ENCODE results near the gene B4GALT6.

The B4GALT6 gene

GRCh38 chr18:31702449-31702848, 18.1 kb upstream of the B4GALT6 start:
- TF ChIP-seq CTCF (IDR thresholded peaks at IDR 0.05): no peak
- H3K4me3 ChIP-seq: no peak overlapping the region
- H3K27ac ChIP-seq: no peak overlapping the region
- no peak for DNase-seq (ENCODE audit: low spot score)

GRCh38 chr18:31701744-31702143, 17.4 kb upstream of the B4GALT6 start:
- H3K4me3 ChIP-seq: no peak overlapping the region
- H3K27ac ChIP-seq: no peak overlapping the region
- DNase-seq (ENCODE audit: low spot score): no peak
- TF ChIP-seq CTCF (IDR thresholded peaks at IDR 0.05): no peak

DNA sequence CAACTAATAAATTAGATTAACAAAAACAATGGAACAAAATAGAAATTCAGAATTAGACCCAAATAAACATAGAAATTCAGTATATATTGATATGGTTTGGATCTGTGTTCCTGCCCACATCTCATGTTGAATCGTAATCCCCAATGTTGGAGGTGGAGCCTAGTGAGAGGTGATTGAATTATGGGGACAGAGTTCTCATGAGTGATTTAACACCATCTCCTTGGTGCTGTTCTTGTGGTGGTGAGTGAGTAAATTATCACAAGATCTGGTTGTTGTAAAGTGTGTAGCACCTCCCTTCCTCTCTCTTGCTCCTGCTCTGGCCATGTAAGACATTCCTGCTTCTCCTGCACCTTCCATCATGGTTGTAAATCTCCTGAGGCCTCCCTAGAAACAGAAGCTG, 16.6 kb upstream of the B4GALT6 start:
- no peak for TF ChIP-seq CTCF (IDR thresholded peaks at IDR 0.05)
- Histone ChIP-seq H3K27ac (no peak overlapping the region), H3K4me3 (no peak overlapping the region)
- DNase-seq (ENCODE audit: low spot score): no peak

DNA sequence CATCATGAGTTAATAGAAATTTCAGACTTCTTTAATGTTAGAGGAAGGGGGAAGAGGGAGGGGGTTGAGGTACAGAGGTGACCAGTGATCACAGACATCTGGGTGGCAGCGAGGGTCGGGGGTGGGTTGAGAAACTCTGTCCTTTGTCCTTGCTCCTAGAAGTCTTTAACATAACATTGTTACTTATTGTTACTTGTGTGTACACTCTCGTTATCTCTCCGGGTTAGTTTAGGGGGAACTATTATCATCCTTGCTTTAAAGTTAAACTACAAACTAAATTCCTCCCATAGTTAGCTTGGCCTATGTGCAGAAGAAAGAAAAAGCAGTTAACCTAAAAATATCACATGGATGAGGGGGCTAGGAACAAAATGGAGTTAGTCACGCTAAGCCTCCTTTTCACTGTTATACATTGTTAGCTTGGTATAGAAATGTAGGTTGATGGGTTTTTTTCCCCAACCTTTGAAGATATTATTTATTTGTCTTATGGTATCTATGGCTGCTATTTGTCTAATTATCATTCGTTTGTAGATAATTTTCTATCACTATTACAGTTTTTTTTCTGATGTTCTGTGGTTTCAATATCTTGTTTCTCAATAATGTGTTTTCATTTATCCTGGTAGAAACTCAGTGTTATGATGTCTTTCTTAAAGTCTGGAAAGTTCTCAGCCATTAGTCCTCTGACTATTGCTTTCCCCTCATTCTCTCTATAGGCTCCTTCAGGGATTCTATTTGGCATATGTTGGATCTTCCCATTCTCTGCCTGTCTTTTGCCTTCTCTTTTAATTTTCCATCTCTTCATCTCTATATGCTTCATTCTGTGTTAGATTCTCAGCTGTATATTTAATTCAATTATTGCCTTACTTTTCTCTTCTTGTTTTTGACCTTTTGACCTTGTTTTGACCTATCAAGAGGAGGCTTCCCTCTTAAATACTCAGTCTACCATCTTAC, 13.2 kb upstream of the B4GALT6 start:
- Histone ChIP-seq H3K27ac (no peak overlapping the region), H3K4me3 (no peak overlapping the region)
- no peak for TF ChIP-seq CTCF (IDR thresholded peaks at IDR 0.05)
- no peak for DNase-seq (ENCODE audit: low spot score)

GRCh38 chr18:31695989-31696388, 11.6 kb upstream of the B4GALT6 start:
- no peak overlapping the region for H3K4me3 ChIP-seq
- TF ChIP-seq CTCF (IDR thresholded peaks at IDR 0.05): no peak
- DNase-seq (ENCODE audit: low spot score): no peak
- H3K27ac ChIP-seq: no peak overlapping the region

GRCh38 chr18:31694297-31694696, 9.9 kb upstream of the B4GALT6 start:
- H3K27ac ChIP-seq: no peak overlapping the region
- no peak for TF ChIP-seq CTCF (IDR thresholded peaks at IDR 0.05)
- no peak for DNase-seq (ENCODE audit: low spot score)
- no peak overlapping the region for H3K4me3 ChIP-seq

- no peak for DNase-seq (ENCODE audit: low spot score)
- Histone ChIP-seq H3K27ac (no peak overlapping the region), H3K4me3 (no peak overlapping the region)
- TF ChIP-seq CTCF (IDR thresholded peaks at IDR 0.05): no peak
These were observed 4.2 kb upstream of the B4GALT6 start for GRCh38 chr18:31688606-31689005.
